HG03442 (cell line): ENCODE data around the gene SPAG5.
"Not testable (repeated sequence)": the region's sequence is repeated elsewhere in the genome, so short reads cannot be mapped to it uniquely, and the experiment has no call there.

Experiments
- ATAC-seq: cut with Tn5 transposase; IDR thresholded peaks from one replicate; pipeline ENCODE4 v1.9.1; 2021; ENCODE audit warnings: mild to moderate bottlenecking, moderate library complexity; ENCODE audit not compliant: unreplicated experiment

The SPAG5 gene

GRCh38 chr17:28610376-28610775, 11.6 kb upstream of the SPAG5 start:
- ATAC-seq: no peak

GRCh38 chr17:28604031-28604430, 5.2 kb upstream of the SPAG5 start:
- ATAC-seq: not testable (repeated sequence)

GRCh38 chr17:28599311-28600184, 723 bp upstream of the SPAG5 start:
- ATAC-seq: peak; percentile 52

GRCh38 chr17:28598389-28598788, 436 bp downstream of the SPAG5 start:
- ATAC-seq: no peak

GRCh38 chr17:28597606-28598383, 1.0 kb downstream of the SPAG5 start:
- no peak for ATAC-seq

- no peak for ATAC-seq
Measured at GRCh38 chr17:28592260-28592659, 6.6 kb downstream of the SPAG5 start.

- no peak for ATAC-seq
Measured at GRCh38 chr17:28585851-28586250, 13.0 kb downstream of the SPAG5 start.

GRCh38 chr17:28584434-28584833, 14.4 kb downstream of the SPAG5 start:
- no peak for ATAC-seq

- no peak for ATAC-seq
Measured at GRCh38 chr17:28582513-28582912, 16.3 kb downstream of the SPAG5 start.

- no peak for ATAC-seq
Measured at GRCh38 chr17:28580959-28581358, 17.9 kb downstream of the SPAG5 start.

GRCh38 chr17:28579526-28579925, 19.3 kb downstream of the SPAG5 start:
- no peak for ATAC-seq

GRCh38 chr17:28578246-28579195, 20.3 kb downstream of the SPAG5 start:
- no peak for ATAC-seq

- no peak for ATAC-seq
Measured at GRCh38 chr17:28577466-28577824, 21.4 kb downstream of the SPAG5 start.

GRCh38 chr17:28576758-28577465, 21.9 kb downstream of the SPAG5 start, which contains the start of gene ALDOC:
ALDOC (minus strand) TSS chr17:28576895; CDS start chr17:28575532, 1,363 bp downstream.
- ATAC-seq: peak; percentile 80

GRCh38 chr17:28576016-28576415, 22.8 kb downstream of the SPAG5 start:
- ATAC-seq: not testable (repeated sequence)

GRCh38 chr17:28575126-28575795, 23.6 kb downstream of the SPAG5 start:
- ATAC-seq: no peak

- ATAC-seq: no peak
Measured at GRCh38 chr17:28574526-28574925, 24.3 kb downstream of the SPAG5 start.

- ATAC-seq: no peak
Measured at GRCh38 chr17:28573966-28574480, 24.8 kb downstream of the SPAG5 start.

GRCh38 chr17:28573521-28573920, 25.3 kb downstream of the SPAG5 start:
- no peak for ATAC-seq

- ATAC-seq: no peak
Measured at GRCh38 chr17:28573040-28573380, 25.8 kb downstream of the SPAG5 start.
